HFFc6 (cell line): ENCODE results near the gene THRB. TPM values are rescaled to one million over a fixed set of nuclear protein-coding genes. Genes with fewer than 3 reads are reported as not detected.

Source experiments
- DNase-seq: peaks from one replicate; pipeline ENCODE4 v3.0.0-alpha.2; 2018
- H3K27ac Mint-ChIP-seq: 2 replicates; pipeline ENCODE4 v1.8.0; 2020; ENCODE audit warnings: mild to moderate bottlenecking, mixed read lengths
- H3K27me3 Mint-ChIP-seq: 2 replicates; pipeline ENCODE4 v1.8.0; 2021; ENCODE audit warnings: mild to moderate bottlenecking, moderate library complexity, mixed read lengths; ENCODE audit not compliant: insufficient read depth
- H3K36me3 Mint-ChIP-seq: 2 replicates; pipeline ENCODE4 v1.8.0; 2021; ENCODE audit warnings: low read depth, mixed read lengths
- H3K4me1 Mint-ChIP-seq: 2 replicates; pipeline ENCODE4 v1.8.0; 2020; ENCODE audit warnings: low read depth, mixed read lengths
- H3K4me3 Mint-ChIP-seq: 2 replicates; pipeline ENCODE4 v1.8.0; 2020; ENCODE audit warnings: mild to moderate bottlenecking, moderate library complexity, mixed read lengths
- H3K9me3 Mint-ChIP-seq: 2 replicates; pipeline ENCODE4 v1.8.0; 2020; ENCODE audit warnings: mild to moderate bottlenecking, mixed read lengths
- CTCF ChIP-seq: fragments of 200-600 bp; sonication (generic); IDR thresholded peaks from 2 replicates; pipeline ENCODE4 v1.5.0; 2021; ENCODE audit warnings: antibody characterized with exemption, mild to moderate bottlenecking
- total RNA-seq, 6 experiments: library from RNA; stranded (reverse); fragmentation: NEBNext Ultra II Directional; extraction: Animal tissue kit (Norgen Biotek cat#: 25700); gene quantifications; 2 replicates in 1 of 6; 3 replicates in 5 of 6; pipeline ENCODE4 v1.2.3, GENCODE V29; 2021

The THRB gene
- total RNA-seq, 6 experiments from 2014 or later: not detected

- peaks cover 5% of the 10 kb centered on the region for H3K27me3 Mint-ChIP-seq
- no peak overlapping the region for H3K4me3 Mint-ChIP-seq
- no peak for DNase-seq
- no peaks in the 10 kb centered on the region for H3K4me1 Mint-ChIP-seq
- no peaks in the 10 kb centered on the region for H3K36me3 Mint-ChIP-seq
- H3K9me3 Mint-ChIP-seq: peaks cover 6% of the 10 kb centered on the region; the same call in 1 of the 2 replicates
- no peak for TF ChIP-seq CTCF
- no peak overlapping the region for H3K27ac Mint-ChIP-seq
These were observed 6.2 kb upstream of the THRB start for GRCh38 chr3:24500806-24501205.

- peaks cover 6% of the 10 kb centered on the region; the same call in 1 of the 2 replicates for H3K9me3 Mint-ChIP-seq
- H3K4me3 Mint-ChIP-seq: no peak overlapping the region
- no peak for TF ChIP-seq CTCF
- peaks cover 6% of the 10 kb centered on the region for H3K27me3 Mint-ChIP-seq
- H3K36me3 Mint-ChIP-seq: no peaks in the 10 kb centered on the region
- no peak overlapping the region for H3K27ac Mint-ChIP-seq
- H3K4me1 Mint-ChIP-seq: no peaks in the 10 kb centered on the region
- DNase-seq: no peak
These were observed 5.3 kb upstream of the THRB start for GRCh38 chr3:24499991-24500390.

GRCh38 chr3:24498796-24499195, 4.1 kb upstream of the THRB start:
- DNase-seq: no peak
- no peak for TF ChIP-seq CTCF
- Mint-ChIP-seq H3K36me3 (no peaks in the 10 kb centered on the region), H3K4me1 (no peaks in the 10 kb centered on the region), H3K9me3 (peaks cover 6% of the 10 kb centered on the region; the same call in 1 of the 2 replicates), H3K27ac (no peak overlapping the region), H3K4me3 (no peak overlapping the region), H3K27me3 (peaks cover 13% of the 10 kb centered on the region)

GRCh38 chr3:24498391-24498790, 3.7 kb upstream of the THRB start:
- H3K27me3 Mint-ChIP-seq: peaks cover 14% of the 10 kb centered on the region
- H3K4me3 Mint-ChIP-seq: no peak overlapping the region
- no peak for DNase-seq
- no peaks in the 10 kb centered on the region for H3K4me1 Mint-ChIP-seq
- no peak for TF ChIP-seq CTCF
- no peak overlapping the region for H3K27ac Mint-ChIP-seq
- H3K9me3 Mint-ChIP-seq: peaks cover 6% of the 10 kb centered on the region; the same call in 1 of the 2 replicates
- no peaks in the 10 kb centered on the region for H3K36me3 Mint-ChIP-seq

- no peak for DNase-seq
- Mint-ChIP-seq H3K27me3 (peaks cover 14% of the 10 kb centered on the region), H3K9me3 (peaks cover 5% of the 10 kb centered on the region; the same call in 1 of the 2 replicates), H3K4me1 (no peaks in the 10 kb centered on the region), H3K4me3 (no peak overlapping the region), H3K27ac (no peak overlapping the region), H3K36me3 (no peaks in the 10 kb centered on the region)
- TF ChIP-seq CTCF: no peak
These were observed 3.3 kb upstream of the THRB start for GRCh38 chr3:24497942-24498341.
